ENCODE results near the gene CDC34.

CDC34 gene

GRCh38 chr19:524062-524674, 7.4 kb upstream of the CDC34 start:
- no peak for DNase-seq

GRCh38 chr19:525029-525428, 6.5 kb upstream of the CDC34 start:
- no peak for DNase-seq

DNA sequence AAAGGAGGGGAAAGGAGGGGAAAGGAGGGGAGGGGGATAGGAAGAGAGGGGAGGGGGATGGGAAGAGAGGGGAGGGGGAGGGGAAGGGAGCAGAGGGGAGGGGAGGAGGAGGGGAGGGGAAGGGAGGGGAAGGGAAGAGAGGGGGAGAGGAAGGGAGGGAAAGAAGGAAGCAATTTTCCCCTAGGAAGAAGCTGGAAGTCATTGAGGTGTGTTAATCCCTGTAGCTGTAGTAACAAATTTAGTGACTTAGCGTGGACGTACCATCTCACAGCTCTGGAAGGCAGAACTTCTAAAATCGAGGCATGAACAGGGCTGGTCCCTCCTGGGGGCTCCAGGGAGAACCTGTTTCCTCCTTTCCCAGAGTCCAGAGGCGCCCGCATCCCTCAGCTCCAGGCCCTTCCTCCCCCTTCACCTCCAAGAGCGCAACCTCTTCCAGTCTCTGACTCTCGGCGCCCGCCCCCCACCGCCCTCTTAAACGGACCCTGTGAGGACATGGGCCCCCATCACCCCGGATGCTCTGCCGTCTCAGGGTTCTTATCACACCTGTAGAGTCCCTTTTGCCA, 5.6 kb upstream of the CDC34 start:
- DNase-seq = no peak

DNA sequence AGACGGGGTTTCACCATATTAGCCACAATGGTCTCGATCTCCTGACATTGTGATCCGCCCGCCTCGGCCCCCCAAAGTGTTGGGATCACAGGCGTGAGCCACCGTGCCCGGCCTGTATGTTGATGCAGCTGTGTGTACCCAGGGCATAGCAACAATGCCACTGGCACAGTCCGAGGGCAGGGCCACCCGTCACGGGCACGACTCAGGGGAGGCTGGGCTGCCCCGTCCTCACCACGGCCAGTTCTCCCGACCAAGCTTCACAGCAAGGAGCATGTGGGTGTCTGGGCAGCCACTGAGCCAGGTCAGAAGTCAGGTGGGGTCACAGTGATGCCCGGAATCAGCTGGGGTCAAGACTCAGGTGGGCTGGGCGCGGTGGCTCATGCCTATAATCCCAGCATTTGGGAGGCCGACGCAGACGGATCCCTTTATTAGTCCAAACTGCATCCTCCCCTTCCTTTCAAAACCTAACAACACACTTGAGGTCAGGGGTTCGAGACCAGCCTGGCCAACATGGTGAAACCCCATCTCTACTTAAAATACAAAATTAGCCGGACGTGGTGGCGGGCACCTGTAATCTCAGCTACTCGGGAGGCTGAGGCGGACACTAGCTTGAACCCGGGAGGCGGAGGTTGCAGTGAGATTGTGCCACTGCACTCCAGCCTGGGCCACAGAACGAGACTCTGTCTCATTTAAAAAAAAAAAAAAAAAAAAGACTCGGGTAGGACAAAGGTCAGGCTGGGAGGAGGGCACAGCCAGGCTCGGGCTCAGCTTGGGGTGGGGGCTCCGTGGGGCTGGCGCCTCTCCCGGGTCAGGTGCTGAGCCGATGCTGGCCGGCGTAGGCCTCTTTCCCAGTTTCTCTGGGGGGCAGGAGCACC, 1.2 kb upstream of the CDC34 start:
- DNase-seq = no peak

DNA sequence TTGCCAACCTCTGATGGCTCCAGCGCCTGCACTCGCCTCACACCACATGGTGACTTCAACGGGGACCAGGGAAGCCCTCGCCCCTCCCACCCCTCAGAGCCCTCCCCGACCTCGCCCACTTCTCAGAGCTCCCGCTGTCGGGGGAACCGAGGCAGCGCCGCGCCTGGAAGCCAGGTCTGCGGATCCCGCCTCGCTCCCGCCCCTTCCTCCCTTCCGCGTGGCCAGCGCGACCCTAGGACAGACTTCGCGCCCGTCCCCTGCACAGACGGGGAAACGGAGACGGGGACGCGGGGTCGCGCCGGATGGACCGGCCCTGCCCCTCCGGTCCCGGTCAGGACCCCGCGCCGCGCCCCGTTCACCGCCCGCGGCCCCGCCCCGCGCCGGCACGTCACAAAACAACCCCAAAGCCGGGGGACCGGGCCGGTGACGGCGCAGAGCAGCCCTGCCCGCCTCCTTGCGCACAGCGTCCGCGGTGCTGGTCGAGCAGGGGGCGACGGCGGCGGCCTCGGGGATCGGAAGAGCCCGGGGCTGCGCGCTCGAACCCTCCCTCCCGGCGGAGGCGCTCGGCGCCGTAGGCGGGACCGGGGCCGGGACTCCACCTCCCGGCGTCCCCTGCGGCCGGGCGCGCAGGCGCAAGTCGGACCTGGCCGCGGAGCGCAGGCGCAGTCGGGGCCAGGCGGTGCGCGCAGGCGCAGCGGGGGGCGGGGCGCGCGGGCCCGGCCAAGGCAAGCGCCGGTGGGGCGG, 379 bp upstream of the CDC34 start:
- DNase-seq = peak; percentile 19

GRCh38 chr19:532561-533363, 1.2 kb downstream of the CDC34 start:
- DNase-seq = no peak

DNA sequence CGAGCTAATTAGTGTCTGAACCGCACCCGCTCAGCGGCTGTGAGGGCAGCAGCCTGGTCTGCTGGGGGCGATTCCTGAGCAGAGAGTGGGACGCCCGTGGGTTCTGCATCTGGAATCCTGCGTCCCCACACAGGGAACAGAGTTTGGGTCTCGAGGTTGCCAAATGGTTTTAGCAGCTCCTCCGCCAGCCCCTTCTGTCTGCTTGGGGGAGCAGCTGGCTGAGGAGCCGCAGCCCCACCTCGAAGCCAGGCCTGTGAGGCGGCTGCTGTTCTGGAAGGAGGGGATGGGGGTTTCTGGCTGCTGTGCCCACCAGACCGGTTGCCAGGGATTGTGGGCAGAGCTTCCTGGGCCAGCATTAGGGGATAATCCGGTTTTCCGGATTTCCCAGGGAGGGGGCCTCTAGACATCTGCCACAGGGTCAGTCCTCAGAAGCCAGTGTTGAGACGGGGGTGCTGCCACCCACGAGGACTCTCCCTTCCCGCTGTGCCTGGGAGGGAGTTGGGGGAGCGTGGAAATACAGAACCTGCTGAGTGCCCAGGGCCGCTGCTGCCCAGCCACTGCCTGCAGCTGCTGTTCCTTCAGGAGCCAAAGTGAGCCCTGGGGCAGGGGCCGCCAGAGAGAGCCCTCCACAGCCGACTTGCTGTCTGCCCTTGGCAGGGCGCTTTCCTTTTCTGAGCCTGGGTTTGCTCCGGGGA, 2.0 kb downstream of the CDC34 start:
- DNase-seq = no peak

GRCh38 chr19:534088-534487, 2.5 kb downstream of the CDC34 start:
- no peak for DNase-seq

GRCh38 chr19:535017-535835, 3.7 kb downstream of the CDC34 start:
- DNase-seq = no peak

DNA sequence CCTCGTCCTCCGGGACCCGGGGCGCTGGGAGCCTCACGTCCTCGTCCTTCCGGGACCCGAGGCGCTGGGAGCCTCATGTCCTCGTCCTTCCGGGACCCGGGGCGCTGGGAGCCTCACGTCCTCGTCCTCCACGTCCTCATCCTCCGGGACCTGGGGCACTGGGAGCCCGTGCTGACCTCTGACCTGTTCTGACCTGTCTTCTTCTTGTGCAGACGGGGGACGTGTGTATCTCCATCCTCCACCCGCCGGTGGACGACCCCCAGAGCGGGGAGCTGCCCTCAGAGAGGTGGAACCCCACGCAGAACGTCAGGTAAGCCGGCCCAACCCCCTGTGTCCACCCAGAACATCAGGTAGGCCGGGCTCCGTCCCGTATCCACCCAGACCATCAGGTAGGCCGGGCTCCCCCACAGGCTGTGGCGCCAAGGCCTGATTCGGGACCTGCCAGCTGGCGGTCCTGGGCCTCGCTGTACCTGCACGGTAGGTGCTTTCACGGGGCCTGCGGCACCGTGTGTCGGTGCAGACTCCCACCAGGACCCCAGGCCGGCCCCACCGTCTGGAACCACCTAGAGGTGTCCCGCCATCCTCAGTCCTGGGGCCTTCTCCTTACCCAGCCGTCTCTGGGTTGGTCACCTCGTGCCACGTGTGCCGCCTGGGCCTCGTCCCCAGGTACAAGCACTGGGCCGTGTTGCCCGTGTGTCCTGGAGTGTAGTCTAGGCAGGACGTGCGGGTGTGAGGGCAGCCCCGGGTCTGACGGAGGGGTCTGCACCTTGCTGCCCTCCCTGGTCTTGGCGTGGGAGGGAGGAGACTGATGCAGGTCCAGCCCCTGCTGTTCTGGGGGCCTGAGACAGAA, 4.7 kb downstream of the CDC34 start:
- no peak for DNase-seq

DNA sequence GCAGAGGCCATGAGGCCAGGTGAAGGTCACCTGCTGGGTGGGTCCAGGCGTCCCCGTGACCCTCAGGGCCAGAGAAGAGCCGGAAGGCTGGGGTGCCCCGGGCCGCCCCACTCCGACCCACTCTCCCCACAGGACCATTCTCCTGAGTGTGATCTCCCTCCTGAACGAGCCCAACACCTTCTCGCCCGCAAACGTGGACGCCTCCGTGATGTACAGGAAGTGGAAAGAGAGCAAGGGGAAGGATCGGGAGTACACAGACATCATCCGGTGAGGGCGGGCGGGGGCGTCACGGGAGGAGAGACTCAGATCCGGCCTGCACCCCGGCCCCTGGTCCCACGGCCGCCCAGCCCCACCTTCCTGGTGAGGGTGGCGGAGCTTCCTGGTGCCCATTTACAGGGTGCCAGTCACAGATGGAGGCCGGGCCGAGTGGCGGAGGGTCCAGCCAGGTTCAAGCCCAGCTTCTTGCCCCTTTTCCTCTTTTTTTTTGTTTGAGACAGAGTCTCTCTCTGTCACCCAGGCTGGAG, 5.4 kb downstream of the CDC34 start:
- no peak for DNase-seq

- no peak for DNase-seq
These were observed 7.3 kb downstream of the CDC34 start for GRCh38 chr19:538641-539428.

GRCh38 chr19:539429-540030, 8.0 kb downstream of the CDC34 start:
- DNase-seq = no peak

GRCh38 chr19:540867-541637, 9.5 kb downstream of the CDC34 start:
- no peak for DNase-seq

GRCh38 chr19:541699-542098, 10.1 kb downstream of the CDC34 start:
- no peak for DNase-seq

DNA sequence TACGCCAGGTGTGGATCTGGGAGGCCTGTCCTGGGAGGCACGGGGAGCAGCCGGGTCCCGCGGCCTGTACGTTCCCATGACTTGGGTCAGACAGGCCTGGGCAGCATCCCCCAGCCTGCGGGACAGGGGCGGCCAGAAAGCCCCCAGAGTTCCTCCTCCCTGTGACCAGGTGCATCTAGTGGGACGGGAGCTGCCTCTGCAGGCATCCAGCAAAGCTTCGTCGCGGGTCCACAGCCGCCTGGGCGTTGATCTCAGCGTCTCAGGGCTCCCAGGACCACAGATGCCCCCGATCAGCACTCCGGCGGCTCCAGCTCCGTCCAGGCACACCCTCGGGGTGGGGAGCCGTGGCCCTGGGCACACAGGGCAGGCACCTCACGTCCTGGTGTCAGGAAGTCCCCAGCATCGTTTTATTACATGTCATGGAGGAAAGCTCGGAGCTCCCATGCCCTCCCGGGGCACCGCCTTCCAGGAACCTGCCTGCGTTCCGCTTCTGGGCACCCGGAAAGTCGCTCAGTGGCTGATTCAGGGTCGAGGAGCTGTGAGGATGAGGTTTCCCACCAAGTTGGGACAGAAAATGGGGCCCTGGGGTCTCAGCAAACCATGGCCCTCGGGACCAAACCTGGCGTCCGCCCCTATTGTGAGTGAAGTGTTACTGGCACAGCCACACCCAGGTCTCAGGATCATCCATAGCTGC, 10.8 kb downstream of the CDC34 start:
- DNase-seq = no peak
